GM21367 (cell line): ENCODE data around the gene MYOM1.
A peak's percentile ranks its signal among the peaks of the same experiment; 100 is the strongest.

ENCODE experiments used
- ATAC-seq: cut with Tn5 transposase; IDR thresholded peaks from one replicate; pipeline ENCODE4 v1.9.1; 2021; ENCODE audit not compliant: unreplicated experiment

Gene MYOM1

GRCh38 chr18:3219631-3220335 is at the start of gene MYOM1:
TSS of gene MYOM1 (minus strand) at chr18:3219968. CDS start at chr18:3215223, 4,745 bp downstream.
- no peak for ATAC-seq

- ATAC-seq = no peak
Observed at GRCh38 chr18:3269241-3269913, 49.6 kb upstream of the MYOM1 start.

GRCh38 chr18:3268306-3268705 is 48.5 kb upstream of the MYOM1 start:
- ATAC-seq = no peak

- no peak for ATAC-seq
Observed at GRCh38 chr18:3266062-3266608, 46.4 kb upstream of the MYOM1 start.

GRCh38 chr18:3265564-3266033 is 45.8 kb upstream of the MYOM1 start:
- no peak for ATAC-seq

- no peak for ATAC-seq
Observed at GRCh38 chr18:3264362-3264761, 44.6 kb upstream of the MYOM1 start.

- no peak for ATAC-seq
Observed at GRCh38 chr18:3263132-3263700, 43.4 kb upstream of the MYOM1 start.

- peak; percentile 31 for ATAC-seq
Observed at GRCh38 chr18:3262234-3263131, 42.7 kb upstream of the MYOM1 start.

GRCh38 chr18:3261373-3262233 is 41.8 kb upstream of the MYOM1 start, which contains the start of gene MYL12B:
TSS of gene MYL12B (plus strand) at chr18:3262133. CDS start at chr18:3272899, 10,766 bp downstream.
- peak; percentile 72 for ATAC-seq

- no peak for ATAC-seq
Observed at GRCh38 chr18:3260995-3261372, 41.2 kb upstream of the MYOM1 start.

- no peak for ATAC-seq
Observed at GRCh38 chr18:3257627-3258120, 37.9 kb upstream of the MYOM1 start.

- no peak for ATAC-seq
Observed at GRCh38 chr18:3256693-3257626, 37.2 kb upstream of the MYOM1 start.

GRCh38 chr18:3255611-3256165 is 35.9 kb upstream of the MYOM1 start:
- no peak for ATAC-seq

- ATAC-seq = no peak
Observed at GRCh38 chr18:3254725-3255124, 35.0 kb upstream of the MYOM1 start.

- ATAC-seq = no peak
Observed at GRCh38 chr18:3252843-3253242, 33.1 kb upstream of the MYOM1 start.

- no peak for ATAC-seq
Observed at GRCh38 chr18:3251963-3252277, 32.2 kb upstream of the MYOM1 start.

- no peak for ATAC-seq
Observed at GRCh38 chr18:3251249-3251962, 31.6 kb upstream of the MYOM1 start.
